GM19351 (cell line): ENCODE results near the gene ARHGAP18.

Experiments used
- ATAC-seq: cut with Tn5 transposase; IDR thresholded peaks from one replicate; pipeline ENCODE4 v1.9.1; 2021; ENCODE audit warnings: mild to moderate bottlenecking, moderate library complexity; ENCODE audit not compliant: unreplicated experiment

The ARHGAP18 gene

DNA sequence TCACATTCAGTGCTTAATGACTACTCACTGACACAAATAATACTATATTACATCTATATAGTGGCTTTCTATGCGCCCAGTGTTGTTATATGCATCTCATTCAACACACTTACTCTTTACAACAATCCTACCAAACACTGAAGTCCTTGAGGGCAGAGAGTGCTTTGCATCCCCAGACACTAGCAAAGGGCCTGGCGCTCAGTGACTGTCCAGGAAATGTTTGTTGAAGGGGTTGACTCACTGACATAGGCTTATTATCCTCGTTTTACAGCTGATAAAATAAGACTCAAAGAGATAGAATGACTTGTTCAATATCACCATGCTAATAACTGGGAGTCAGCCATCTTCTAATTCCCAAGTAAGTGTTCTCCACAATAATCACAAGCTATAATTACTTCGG is 163.3 kb downstream of the ARHGAP18 start:
- no peak for ATAC-seq

GRCh38 chr6:129544892-129545612 is 164.9 kb downstream of the ARHGAP18 start:
- ATAC-seq = no peak

GRCh38 chr6:129543981-129544380 is 166.0 kb downstream of the ARHGAP18 start:
- ATAC-seq = no peak

- no peak for ATAC-seq
Observed at GRCh38 chr6:129542705-129543104, 167.3 kb downstream of the ARHGAP18 start.

GRCh38 chr6:129539032-129539431 is 170.9 kb downstream of the ARHGAP18 start:
- no peak for ATAC-seq

GRCh38 chr6:129536271-129536670 is 173.7 kb downstream of the ARHGAP18 start:
- no peak for ATAC-seq

DNA sequence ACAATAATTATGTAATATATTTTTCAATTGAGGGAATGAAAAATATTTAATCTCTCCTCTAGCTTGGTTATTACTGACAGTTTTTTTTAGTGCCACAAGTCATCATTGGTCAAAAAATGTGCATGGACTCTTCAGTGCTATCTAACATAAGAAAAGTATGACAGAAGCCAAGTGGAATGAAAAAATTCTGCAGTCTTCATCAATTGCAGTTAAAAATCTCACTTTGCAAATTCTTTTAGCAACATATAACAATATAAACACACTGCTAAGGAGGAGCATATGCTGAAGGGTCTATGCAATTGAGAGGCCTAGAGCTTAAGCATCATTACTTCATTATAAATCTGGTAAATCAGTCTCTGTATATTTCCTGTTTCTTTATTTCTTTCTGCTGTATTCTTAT is 175.1 kb downstream of the ARHGAP18 start:
- no peak for ATAC-seq
